ENCODE results near the gene KCTD13. TPM values are rescaled to one million over a fixed set of nuclear protein-coding genes. Genes with fewer than 3 reads are reported as not detected.

The KCTD13 gene
- total RNA-seq, 2 donors from 2014 or later = 21.5 to 27.5 TPM

- peaks cover 5% of the 10 kb centered on the region for H3K36me3 ChIP-seq (ENCODE audit: control insufficient read depth, insufficient read depth, low read length)
- Mint-ChIP-seq H3K4me1 (peaks cover 18% of the 10 kb centered on the region), H3K27me3 (ENCODE audit: insufficient read depth) (no peaks in the 10 kb centered on the region), H3K27ac (peak within 1 kb of the TSS; percentile 91), H3K36me3 (ENCODE audit: low read depth) (peaks cover 7% of the 10 kb centered on the region), H3K4me3 (peak within 1 kb of the TSS; percentile 73), H3K9me3 (no peaks in the 10 kb centered on the region)
- H3K4me3 ChIP-seq (ENCODE audit: low read length) = peak within 1 kb of the TSS; percentile 90
- H3K4me1 ChIP-seq (ENCODE audit: control insufficient read depth, insufficient read depth, low read length) = no peaks in the 10 kb centered on the region
- no peak within 1 kb of the TSS for H3K27ac ChIP-seq (ENCODE audit: low read depth, low read length)
- DNase-seq = peak; percentile 95
- H3K27me3 ChIP-seq (ENCODE audit: control insufficient read depth, insufficient read depth, low read length, poor library complexity, severe bottlenecking) = no peaks in the 10 kb centered on the region
- H3K9ac ChIP-seq (ENCODE audit: extremely low read depth, low read length, poor library complexity, severe bottlenecking) = peak within 1 kb of the TSS; percentile 63
- no peaks in the 10 kb centered on the region for H3K9me3 ChIP-seq (ENCODE audit: control insufficient read depth, low read length)
- 2 to 3% methylated on average over 39 to 65 of the region's 67 CpGs for WGBS, 2 experiments (ENCODE audit: insufficient coverage in 1 of 2, insufficient read length in 1 of 2)
- no peak for TF ChIP-seq CTCF (conservative IDR thresholded peaks at IDR 0.05)
Measured at GRCh38 chr16:29900102-29900887, 25.7 kb downstream of the KCTD13 start, which contains the start of gene ASPHD1. ASPHD1 (plus strand) TSS chr16:29900488; CDS start chr16:29900972, 484 bp downstream.

GRCh38 chr16:29899516-29900101 lies 26.4 kb downstream of the KCTD13 start, which contains the start of gene SEZ6L2:
SEZ6L2 (minus strand) TSS chr16:29899550; CDS start chr16:29899019, 531 bp downstream.
- Mint-ChIP-seq H3K27ac (peak within 1 kb of the TSS; percentile 91), H3K9me3 (no peaks in the 10 kb centered on the region), H3K4me1 (peaks cover 18% of the 10 kb centered on the region), H3K4me3 (peak within 1 kb of the TSS; percentile 73), H3K27me3 (ENCODE audit: insufficient read depth) (no peaks in the 10 kb centered on the region), H3K36me3 (ENCODE audit: low read depth) (peaks cover 6% of the 10 kb centered on the region)
- TF ChIP-seq CTCF (conservative IDR thresholded peaks at IDR 0.05) = peak; percentile 71
- no peaks in the 10 kb centered on the region for H3K4me1 ChIP-seq (ENCODE audit: control insufficient read depth, insufficient read depth, low read length)
- peaks cover 7% of the 10 kb centered on the region for H3K36me3 ChIP-seq (ENCODE audit: control insufficient read depth, insufficient read depth, low read length)
- peak; percentile 97 for DNase-seq
- no peak within 1 kb of the TSS for H3K27ac ChIP-seq (ENCODE audit: low read depth, low read length)
- H3K9me3 ChIP-seq (ENCODE audit: control insufficient read depth, low read length) = no peaks in the 10 kb centered on the region
- peak within 1 kb of the TSS; percentile 90 for H3K4me3 ChIP-seq (ENCODE audit: low read length)
- 0% methylated on average over 4 to 21 of the region's 29 CpGs for WGBS, 2 experiments (ENCODE audit: insufficient coverage in 1 of 2, insufficient read length in 1 of 2)
- H3K9ac ChIP-seq (ENCODE audit: extremely low read depth, low read length, poor library complexity, severe bottlenecking) = peak within 1 kb of the TSS; percentile 63
- H3K27me3 ChIP-seq (ENCODE audit: control insufficient read depth, insufficient read depth, low read length, poor library complexity, severe bottlenecking) = no peaks in the 10 kb centered on the region

- Mint-ChIP-seq H3K36me3 (ENCODE audit: low read depth) (peaks cover 9% of the 10 kb centered on the region), H3K27ac (peak overlapping the region; percentile 91), H3K4me1 (peaks cover 18% of the 10 kb centered on the region), H3K9me3 (no peaks in the 10 kb centered on the region), H3K4me3 (peak overlapping the region; percentile 73), H3K27me3 (ENCODE audit: insufficient read depth) (no peaks in the 10 kb centered on the region)
- Histone ChIP-seq H3K27ac (ENCODE audit: low read depth, low read length) (no peak overlapping the region), H3K27me3 (ENCODE audit: control insufficient read depth, insufficient read depth, low read length, poor library complexity, severe bottlenecking) (no peaks in the 10 kb centered on the region), H3K9me3 (ENCODE audit: control insufficient read depth, low read length) (no peaks in the 10 kb centered on the region), H3K9ac (ENCODE audit: extremely low read depth, low read length, poor library complexity, severe bottlenecking) (peak overlapping the region; percentile 63), H3K4me3 (ENCODE audit: low read length) (peak overlapping the region; percentile 90), H3K4me1 (ENCODE audit: control insufficient read depth, insufficient read depth, low read length) (no peaks in the 10 kb centered on the region), H3K36me3 (ENCODE audit: control insufficient read depth, insufficient read depth, low read length) (peaks cover 12% of the 10 kb centered on the region)
- no peak for TF ChIP-seq CTCF (conservative IDR thresholded peaks at IDR 0.05)
- peak; percentile 93 for DNase-seq
- 0 to 1% methylated on average over 6 to 24 of the region's 25 CpGs for WGBS, 2 experiments (ENCODE audit: insufficient coverage in 1 of 2, insufficient read length in 1 of 2)
Measured at GRCh38 chr16:29898804-29899515, 27.1 kb downstream of the KCTD13 start.
